NCI-H1694 (cell line): ENCODE data around the gene KCNK7.

Source experiments
- DNase-seq: peaks from one replicate; lab custom pipeline; 2025; lab: John Stamatoyannopoulos, UW

The KCNK7 gene

GRCh38 chr11:65588199-65589054, 7.2 kb downstream of the KCNK7 start:
- DNase-seq: no peak

- no peak for DNase-seq
Measured at GRCh38 chr11:65586676-65587075, 8.9 kb downstream of the KCNK7 start.

GRCh38 chr11:65586247-65586630, 9.4 kb downstream of the KCNK7 start:
- DNase-seq: no peak

DNA sequence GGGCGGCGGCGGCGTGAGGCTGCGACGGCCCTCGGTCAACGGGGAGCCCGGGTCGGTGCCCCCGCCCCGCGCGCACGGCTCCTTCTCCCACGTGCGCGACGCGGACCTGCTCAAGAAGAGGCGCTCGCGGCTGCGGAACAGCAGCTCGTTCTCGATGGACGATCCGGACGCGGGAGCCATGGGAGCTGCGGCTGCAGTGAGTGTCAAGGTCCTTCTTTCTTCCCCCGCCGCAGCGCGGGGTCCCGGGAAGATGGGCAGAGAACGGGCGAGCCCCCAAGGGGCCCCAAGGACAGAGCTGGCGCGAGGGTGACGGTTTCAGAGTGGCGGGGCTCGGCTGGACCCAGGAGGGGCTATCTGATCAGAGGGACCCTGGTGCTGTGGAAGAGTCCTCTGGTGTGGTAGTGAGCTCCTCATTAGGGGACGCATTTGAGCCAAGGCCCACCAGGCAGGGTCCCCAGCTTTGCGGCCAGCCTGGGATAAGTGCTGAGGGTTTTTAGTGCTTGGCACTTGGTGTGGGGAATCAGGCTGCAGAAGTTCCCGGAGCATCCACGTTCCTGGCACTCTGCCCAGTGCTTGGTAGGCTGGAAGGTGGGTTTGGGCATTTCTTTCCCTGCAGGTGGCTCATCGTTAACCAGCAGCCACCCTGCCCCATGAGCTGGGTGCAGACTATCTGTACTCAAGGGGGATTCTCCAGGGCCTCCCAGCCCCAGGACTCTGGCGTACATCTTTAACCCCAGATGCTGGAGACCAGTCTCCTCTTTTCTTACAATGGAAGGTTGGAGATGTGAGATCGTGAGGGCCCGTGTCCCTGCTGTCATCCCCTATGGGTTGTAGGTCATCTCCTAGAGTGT, 10.0 kb downstream of the KCNK7 start:
- DNase-seq: no peak

DNA sequence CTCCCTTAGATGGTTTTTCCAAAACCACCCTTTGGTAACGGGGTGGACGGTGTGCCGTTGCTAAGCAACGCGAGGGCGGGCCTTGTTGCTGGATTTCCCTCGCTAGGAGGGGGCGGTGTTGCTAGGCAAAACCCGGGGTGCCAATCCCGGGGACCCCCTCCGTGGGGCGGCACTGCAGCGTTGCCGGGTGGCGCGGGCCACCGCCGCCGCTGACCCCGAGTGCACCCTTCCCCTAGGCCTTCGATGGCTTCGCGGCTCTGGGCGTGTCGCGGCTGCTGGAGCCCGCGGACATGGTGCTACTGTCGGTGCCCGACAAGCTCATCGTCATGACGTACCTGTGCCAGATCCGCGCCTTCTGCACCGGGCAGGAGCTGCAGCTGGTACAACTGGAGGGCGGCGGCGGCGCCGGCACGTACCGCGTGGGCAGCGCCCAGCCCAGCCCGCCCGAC, 10.9 kb downstream of the KCNK7 start:
- no peak for DNase-seq

DNA sequence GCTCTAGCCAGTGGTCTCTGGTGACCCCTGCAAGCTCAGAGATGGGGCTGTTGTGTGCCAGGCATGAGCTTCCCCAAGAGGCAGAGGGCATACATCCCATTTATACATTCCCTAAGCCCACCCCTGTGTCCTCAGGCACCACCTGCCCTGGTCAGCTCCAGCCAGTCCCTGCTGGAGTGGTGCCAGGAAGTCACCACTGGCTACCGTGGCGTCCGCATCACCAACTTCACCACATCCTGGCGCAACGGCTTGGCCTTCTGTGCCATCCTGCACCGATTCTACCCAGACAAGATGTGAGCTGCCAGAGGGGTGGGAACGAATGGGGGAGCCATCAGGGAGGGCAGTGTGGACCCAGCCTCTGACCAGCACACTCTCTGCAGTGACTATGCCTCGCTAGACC, 11.5 kb downstream of the KCNK7 start:
- no peak for DNase-seq

DNA sequence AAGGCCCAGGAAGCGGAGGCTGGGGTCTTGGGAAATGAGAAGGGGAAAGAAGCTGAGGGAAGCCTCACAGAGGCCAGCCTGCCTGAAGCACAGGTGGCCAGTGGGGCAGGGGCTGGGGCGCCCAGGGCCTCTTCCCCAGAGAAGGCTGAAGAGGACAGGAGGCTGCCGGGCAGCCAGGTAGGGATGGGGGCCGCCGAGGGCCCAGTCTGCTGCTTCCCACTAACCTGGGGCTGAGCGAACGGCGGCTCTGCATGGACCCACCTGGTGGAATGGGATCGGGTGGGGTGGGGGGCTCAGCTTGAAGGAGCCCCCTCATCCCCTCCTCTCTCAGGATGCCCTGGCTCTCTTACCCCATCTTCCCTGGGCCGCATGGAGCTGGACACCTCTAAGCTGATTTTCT, 12.0 kb downstream of the KCNK7 start:
- no peak for DNase-seq

- no peak for DNase-seq
Measured at GRCh38 chr11:65581928-65582327, 13.7 kb downstream of the KCNK7 start.

GRCh38 chr11:65580756-65581155, 14.8 kb downstream of the KCNK7 start:
- no peak for DNase-seq

GRCh38 chr11:65580031-65580692, 15.4 kb downstream of the KCNK7 start:
- DNase-seq: no peak

DNA sequence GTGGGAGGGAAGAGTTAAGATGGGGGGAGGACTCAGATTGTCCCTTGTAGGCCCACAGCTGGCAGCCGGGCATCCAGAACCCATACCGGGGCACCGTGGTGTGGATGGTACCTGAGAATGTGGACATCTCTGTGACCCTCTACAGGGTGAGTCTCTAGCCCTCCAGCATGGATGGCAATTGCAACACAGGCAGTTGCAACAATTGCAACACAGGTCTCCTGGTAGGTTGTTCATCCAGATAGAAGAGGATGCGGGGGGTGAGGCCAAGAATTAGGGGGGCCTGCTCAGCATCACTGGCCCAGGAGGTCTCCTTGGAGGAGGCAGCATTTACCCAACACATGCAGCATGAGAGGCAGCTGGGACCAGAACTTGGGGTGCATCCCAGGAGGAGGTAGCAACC, 16.3 kb downstream of the KCNK7 start:
- no peak for DNase-seq

DNA sequence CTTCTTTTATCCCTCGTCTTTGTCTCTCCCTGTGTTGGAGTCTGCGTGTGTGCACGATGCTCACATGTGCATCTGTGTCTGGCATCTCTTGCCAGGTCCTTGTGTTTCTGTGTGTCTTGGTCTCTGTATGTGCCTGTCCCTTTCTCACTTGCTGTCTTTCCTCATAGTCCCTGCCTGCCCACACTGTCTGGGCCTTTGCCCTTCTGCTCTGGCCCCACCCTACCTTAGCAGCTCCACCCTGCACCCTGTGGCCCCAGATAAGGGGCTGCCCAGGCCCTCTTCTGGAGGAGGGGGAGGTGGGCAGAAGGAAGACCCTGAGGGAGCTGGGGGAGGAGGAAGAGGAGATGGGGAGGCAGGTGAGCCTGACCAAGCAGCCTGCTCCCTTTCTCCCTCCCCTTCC, 16.9 kb downstream of the KCNK7 start:
- DNase-seq: no peak

- DNase-seq: no peak
Measured at GRCh38 chr11:65578134-65578533, 17.5 kb downstream of the KCNK7 start.

GRCh38 chr11:65577756-65578109, 17.9 kb downstream of the KCNK7 start:
- DNase-seq: no peak

DNA sequence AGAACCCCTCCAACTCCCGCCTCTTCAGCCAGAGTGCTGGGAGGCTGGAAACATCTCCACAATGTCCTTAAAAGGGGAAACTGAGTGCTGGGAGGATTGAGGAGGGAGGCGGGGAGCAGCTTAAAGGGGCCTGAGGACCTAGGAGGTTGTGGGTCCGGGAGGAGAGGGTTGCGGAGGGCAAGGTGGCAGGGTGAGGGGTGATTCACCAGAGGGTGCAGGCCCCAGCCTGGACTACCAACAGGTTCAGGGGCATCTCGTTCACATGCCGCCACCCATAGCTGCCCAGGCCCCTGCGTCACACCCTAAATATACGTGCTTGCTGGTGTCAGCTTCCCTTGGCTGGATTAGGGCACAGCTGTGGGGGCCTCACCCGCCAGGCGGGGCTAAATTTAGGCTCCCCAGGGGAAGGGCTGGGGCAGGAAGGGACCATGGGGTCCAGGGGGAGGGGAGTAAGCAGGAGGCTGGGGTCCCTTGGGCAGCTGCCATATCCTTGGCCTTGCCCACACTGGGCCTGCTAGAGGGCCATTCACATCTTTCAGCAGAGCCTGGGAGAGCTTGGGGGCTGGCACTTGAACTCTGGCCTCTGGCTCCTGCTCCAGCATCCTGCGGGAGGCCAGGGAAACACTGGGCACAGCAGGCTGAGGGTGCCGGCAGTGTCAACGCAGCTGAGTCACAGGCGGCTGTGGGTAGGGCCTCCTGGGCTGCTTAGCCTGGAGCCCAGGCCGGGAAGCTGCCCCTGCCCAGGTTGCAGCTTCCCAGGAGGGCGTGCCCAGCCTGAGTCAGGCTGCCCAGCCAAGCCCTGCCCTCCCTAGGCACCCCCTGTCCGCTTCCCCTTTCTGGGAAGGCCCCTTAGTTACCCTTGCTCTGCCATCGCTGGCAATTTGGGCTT, 18.5 kb downstream of the KCNK7 start:
- DNase-seq: no peak

DNA sequence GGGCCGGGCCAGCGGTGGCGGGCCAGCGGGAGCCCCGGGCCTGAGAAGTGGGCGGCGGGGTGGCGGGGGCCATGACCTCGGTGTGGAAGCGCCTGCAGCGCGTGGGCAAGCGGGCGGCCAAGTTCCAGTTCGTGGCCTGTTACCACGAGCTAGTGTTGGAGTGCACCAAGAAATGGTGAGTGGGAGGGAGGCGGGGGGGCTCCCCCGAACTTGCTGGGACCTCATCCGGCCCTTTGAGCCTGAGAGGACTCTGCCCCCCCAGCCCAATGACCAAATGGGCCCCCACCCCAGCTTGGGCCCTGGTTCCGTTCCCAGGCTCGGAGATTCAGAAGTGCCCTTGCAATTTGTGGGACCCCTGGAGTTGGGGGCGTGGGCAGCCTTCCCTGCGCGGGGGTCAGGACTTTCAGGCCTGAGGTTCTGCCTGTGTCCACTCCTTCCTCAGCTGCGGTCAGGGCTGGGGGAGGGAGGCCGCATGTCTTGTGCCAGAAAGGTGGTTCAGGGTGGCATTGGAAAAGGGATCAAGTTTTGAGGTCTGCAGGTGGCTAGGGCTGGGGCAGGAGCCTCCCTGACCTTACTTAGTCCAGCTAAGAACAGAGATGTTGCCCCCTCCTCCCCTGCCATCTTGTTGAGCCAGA, 19.3 kb downstream of the KCNK7 start:
- no peak for DNase-seq

- no peak for DNase-seq
Measured at GRCh38 chr11:65575568-65576231, 19.9 kb downstream of the KCNK7 start, which contains the start of gene EHBP1L1. Gene EHBP1L1 (plus strand): TSS chr11:65576053. CDS start chr11:65576303, 250 bp downstream.

- DNase-seq: no peak
Measured at GRCh38 chr11:65574811-65575567, 20.6 kb downstream of the KCNK7 start.

- no peak for DNase-seq
Measured at GRCh38 chr11:65574109-65574810, 21.3 kb downstream of the KCNK7 start.
